K562 (cell line): ENCODE data around the gene PNMA8B. TPM values are rescaled to one million over a fixed set of nuclear protein-coding genes. Genes with fewer than 3 reads are reported as not detected.

Experiments
- ATAC-seq: fragments of 200-7000 bp; cut with Tn5 transposase; 3 replicates; pipeline ENCODE4 v1.9.1; 2020; ENCODE audit warnings: moderate library complexity
- BruUV-seq: library from RNA; stranded (reverse); fragments of 400-500 nt; replicated peaks from 2 replicates; lab custom pipeline; 2021; lab: Mats Ljungman, UMichigan
- CTCF ChIA-PET: fragments of 300-600 bp; formaldehyde crosslinking; extraction: SDS; loops from one replicate; lab custom pipeline; 2021; ENCODE audit warnings: low intra/inter-chr PET ratio; lab: Yijun Ruan, JAX
- POLR2A ChIA-PET: fragments of 300-600, 350-650 bp; sonication (Branson Sonifier 250); formaldehyde crosslinking; extraction: SDS; loops from one replicate; lab custom pipeline; 2021; ENCODE audit warnings: antibody characterized with exemption, inconsistent platforms; lab: Yijun Ruan, JAX
- DNase-seq, 4 experiments: peaks; one replicate each; pipeline versions ENCODE4 v3.0.0 to v3.0.0-alpha.2; 2011 to 2018; ENCODE audit warnings: low spot score in 3 of 4, mixed read lengths in 3 of 4; ENCODE audit errors: extremely low read depth in 1 of 4
- FAIRE-seq: peaks from 2 replicates; lab custom pipeline; 2011; peaks lifted over from hg19 to GRCh38; lab: Jason Lieb, UNC
- H2AFZ ChIP-seq: 2 replicates; pipeline ENCODE4 v1.6.0; 2011; ENCODE audit warnings: low read depth, low read length, control low read depth, inconsistent platforms
- H3K27ac ChIP-seq: fragments of 200-600 bp; 3 replicates; pipeline ENCODE4 v1.8.0; 2011; ENCODE audit warnings: low read depth, mild to moderate bottlenecking, control low read depth, inconsistent platforms, low read length, moderate library complexity, mixed read lengths; ENCODE audit errors: extremely low read depth
- H3K27me3 ChIP-seq, 2 experiments: fragments of 300-600 bp in 1 of 2; 2 replicates in 1 of 2; 3 replicates in 1 of 2; pipeline versions ENCODE4 v1.6.0 to v1.8.0; 2011; ENCODE audit warnings: inconsistent platforms in 2 of 2, low read length in 2 of 2, mild to moderate bottlenecking in 1 of 2, mixed read lengths in 1 of 2, moderate library complexity in 1 of 2; ENCODE audit not compliant: control insufficient read depth in 2 of 2, insufficient read depth in 2 of 2
- H3K36me3 ChIP-seq: fragments of 300-600 bp; 3 replicates; pipeline ENCODE4 v1.8.0; 2011; ENCODE audit warnings: mild to moderate bottlenecking, low read length, inconsistent platforms; ENCODE audit not compliant: control insufficient read depth, insufficient read depth
- H3K4me1 ChIP-seq, 2 experiments: fragments of 200-600 bp in 1 of 2; replicated peaks in 1 of 2; 2 replicates in 1 of 2; 3 replicates in 1 of 2; pipeline versions ENCODE4 v1.5.1 to v1.8.0; 2011; ENCODE audit warnings: inconsistent platforms in 2 of 2, low read length in 2 of 2, mild to moderate bottlenecking in 1 of 2, mixed read lengths in 1 of 2, moderate library complexity in 1 of 2; ENCODE audit not compliant: control insufficient read depth in 2 of 2, insufficient read depth in 2 of 2
- H3K4me2 ChIP-seq: 2 replicates; pipeline ENCODE4 v1.6.1; 2011; ENCODE audit warnings: low read length, control low read depth, inconsistent platforms, mixed read lengths; ENCODE audit not compliant: insufficient read depth
- H3K4me3 ChIP-seq: fragments of 200-600 bp; sonication (generic), shearing (Covaris generic); 2 replicates; pipeline ENCODE4 v1.5.1; 2016; ENCODE audit warnings: control low read depth, inconsistent platforms
- H3K79me2 ChIP-seq: fragments of 200-600 bp; 3 replicates; pipeline ENCODE4 v1.8.0; 2011; ENCODE audit warnings: low read length, inconsistent platforms; ENCODE audit not compliant: control insufficient read depth, insufficient read depth
- H3K9ac ChIP-seq, 2 experiments: 2 replicates each; pipeline versions ENCODE4 v1.6.0 to v1.6.1; 2011; ENCODE audit warnings: low read depth in 2 of 2, low read length in 2 of 2, control low read depth in 1 of 2, inconsistent platforms in 1 of 2, mild to moderate bottlenecking in 1 of 2, mixed read lengths in 1 of 2; ENCODE audit not compliant: insufficient read depth in 1 of 2
- H3K9me1 ChIP-seq: one replicate; pipeline ENCODE4 v1.6.0; 2011; ENCODE audit warnings: inconsistent platforms, mild to moderate bottlenecking, low read length, moderate library complexity; ENCODE audit not compliant: control insufficient read depth, insufficient read depth
- H3K9me3 ChIP-seq: replicated peaks from 2 replicates; pipeline ENCODE4 v1.5.1; 2011; ENCODE audit warnings: low read depth, low read length, inconsistent platforms; ENCODE audit not compliant: control insufficient read depth, insufficient read depth
- H4K20me1 ChIP-seq: replicated peaks from 2 replicates; pipeline ENCODE4 v1.6.1; 2011; ENCODE audit warnings: low read length, inconsistent platforms, mixed read lengths; ENCODE audit not compliant: control insufficient read depth, insufficient read depth
- JUN ChIP-seq, 2 experiments: sonication (generic) in 1 of 2; formaldehyde crosslinking in 1 of 2; IDR thresholded peaks; 2 replicates each; pipeline versions ENCODE4 v1.6.1 to v1.8.0; 2012 to 2022; ENCODE audit warnings: borderline replicate concordance in 2 of 2, mild to moderate bottlenecking in 2 of 2, improper control_type of control experiment in 1 of 2, low read depth in 1 of 2, low read length in 1 of 2, missing genetic modification reagents in 1 of 2
- KAT2B ChIP-seq: IDR thresholded peaks from one replicate; pipeline ENCODE4 v1.6.1; 2012; ENCODE audit warnings: low read depth, mild to moderate bottlenecking, control low read depth, inconsistent platforms, low read length, moderate library complexity
- LARP7 ChIP-seq: fragments of 450-650 bp; IDR thresholded peaks from 2 replicates; pipeline ENCODE4 v1.6.1; 2016
- PHF21A ChIP-seq: fragments of 450-650 bp; IDR thresholded peaks from 2 replicates; pipeline ENCODE4 v1.6.1; 2017; ENCODE audit warnings: low read depth, borderline replicate concordance
- RAD51 ChIP-seq: fragments of 450-650 bp; IDR thresholded peaks from 2 replicates; pipeline ENCODE4 v1.7.1; 2016; ENCODE audit warnings: low read depth, mild to moderate bottlenecking, borderline replicate concordance
- RBFOX2 ChIP-seq: fragments of 200-400 bp; formaldehyde crosslinking; IDR thresholded peaks from 2 replicates; pipeline ENCODE4 v1.6.1; 2017; ENCODE audit warnings: low read depth, mild to moderate bottlenecking, low read length, moderate library complexity
- RBM17 ChIP-seq: fragments of 200-400 bp; formaldehyde crosslinking; IDR thresholded peaks from 2 replicates; pipeline ENCODE4 v1.6.1; 2017; ENCODE audit warnings: low read depth, mild to moderate bottlenecking, low read length, borderline replicate concordance
- RBM22 ChIP-seq: fragments of 200-400 bp; formaldehyde crosslinking; IDR thresholded peaks from 2 replicates; pipeline ENCODE4 v1.6.1; 2018; ENCODE audit warnings: low read length, low read depth; ENCODE audit not compliant: poor library complexity, severe bottlenecking
- SMARCB1 ChIP-seq: IDR thresholded peaks from 2 replicates; pipeline ENCODE4 v1.6.1; 2011; ENCODE audit warnings: improper control_type of control experiment, low read depth; ENCODE audit not compliant: insufficient read length
- SUPT5H ChIP-seq: fragments of 450-650 bp; IDR thresholded peaks from 2 replicates; pipeline ENCODE4 v1.6.1; 2016
- TCF3 ChIP-seq: sonication (generic); formaldehyde crosslinking; IDR thresholded peaks from 2 replicates; pipeline ENCODE4 v1.4.0; 2020; ENCODE audit warnings: mild to moderate bottlenecking, missing genetic modification reagents
- ZC3H4 ChIP-seq: sonication (generic); formaldehyde crosslinking; IDR thresholded peaks from 2 replicates; pipeline ENCODE4 v1.9.0; 2021; ENCODE audit warnings: missing genetic modification reagents, borderline replicate concordance
- ZNF384 ChIP-seq: IDR thresholded peaks from 2 replicates; pipeline ENCODE4 v1.6.1; 2012; ENCODE audit warnings: low read depth, low read length, improper control_type of control experiment
- WGBS: fragments of 100-300 bp; shearing (Covaris generic); methylation state at CpG from one replicate; pipeline ENCODE4 v1.1.6; 2016; ENCODE audit warnings: low coverage, mixed read lengths; ENCODE audit not compliant: insufficient coverage; ENCODE audit errors: missing lambda C conversion rate; 5-methylcytosine and 5-hydroxymethylcytosine counted together
- in situ Hi-C: fragments of 300-500 bp; cut with MboI; formaldehyde crosslinking; loops from 4 replicates; pipeline ENCODE4 v1.15.0; 2018; ENCODE audit warnings: inconsistent platforms, mixed read lengths
- intact Hi-C: fragments of 100-400 bp; cut with micrococcal nuclease; formaldehyde crosslinking; loops from 2 replicates; pipeline ENCODE4 v1.14.2; 2022
- polyA plus RNA-seq, 8 experiments: library from polyadenylated mRNA; depleted of rRNA in 4 of 8; stranded (reverse) in 5 of 8; unstranded in 3 of 8; fragments of >200 nt; fragmentation: Nextera tagmentation in 2 of 8; fragmentation: Illumina TruSeq in 1 of 8; extraction: Ambion mirVana in 2 of 8; extraction: Trizol in 1 of 8; gene quantifications; 2 replicates each; pipeline versions ENCODE4 v1.2.1 to v1.2.3, GENCODE V29; 2011 to 2014; ENCODE audit warnings: inconsistent platforms in 1 of 8, missing spikeins in 1 of 8
- total RNA-seq, 7 experiments: library from RNA; depleted of rRNA in 6 of 7; stranded (reverse); fragments of >200 nt in 6 of 7; fragmentation: Illumina TruSeq in 2 of 7; extraction: Trizol in 2 of 7; gene quantifications; 2 replicates each; pipeline versions ENCODE4 v1.2.1 to v1.2.3, GENCODE V29; 2011 to 2021; ENCODE audit warnings: low replicate concordance in 1 of 7
- TF ChIP-seq, protein P1 (sequence below): fragments of 250-450 bp; sonication (Bioruptor Pico); IDR thresholded peaks from 2 replicates; pipeline ENCODE4 v1.5.0; 2021; ENCODE audit warnings: mild to moderate bottlenecking, moderate library complexity
- TF ChIP-seq, protein P2 (sequence below): IDR thresholded peaks from 2 replicates; pipeline ENCODE4 v1.6.1; 2014; ENCODE audit warnings: antibody characterized with exemption

Gene PNMA8B
- total and polyA plus RNA-seq, 9 of the 15 experiments (the other 6 are each of a cell fraction or from before 2014, with no cell fraction given): not detected

DNA sequence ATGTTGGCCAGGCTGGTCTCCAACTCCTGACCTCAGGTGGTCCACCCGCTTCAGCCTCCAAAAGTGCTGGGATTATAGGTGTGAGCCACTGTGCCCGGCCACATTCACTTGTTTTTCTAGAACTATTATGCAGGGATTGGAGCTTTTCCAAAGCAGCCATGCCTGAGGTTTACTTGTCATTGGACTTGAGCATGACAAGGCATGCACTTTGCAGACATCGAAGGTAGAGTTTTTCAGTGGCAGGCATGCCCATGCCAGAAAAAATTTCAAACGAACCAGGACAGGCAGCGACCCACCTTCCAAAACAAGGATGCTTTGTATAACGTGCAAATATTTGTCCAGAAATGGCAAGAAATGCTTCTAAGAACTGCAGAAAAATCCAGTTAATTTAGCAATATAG, 42.0 kb downstream of the PNMA8B start:
- H3K27ac ChIP-seq: no peak overlapping the region
- H3K9me1 ChIP-seq: no peaks in the 10 kb centered on the region
- ATAC-seq (no peak), FAIRE-seq (no peak)
- CTCF ChIA-PET: no interaction called here
- peaks cover 11 to 13% of the 10 kb centered on the region in 2 experiments; a peak in 4 of 5 replicates for H3K27me3 ChIP-seq
- H4K20me1 ChIP-seq: no peaks in the 10 kb centered on the region
- no peak overlapping the region for H2AFZ ChIP-seq
- TF ChIP-seq PHF21A (no peak), RBFOX2 (no peak), SMARCB1 (no peak), RAD51 (no peak), JUN (IDR thresholded peaks at IDR 0.05; ENCODE audit: borderline replicate concordance, low read depth, low read length) (no peak), JUN (CRISPR knock-in tag; IDR thresholded peaks at IDR 0.05; ENCODE audit: borderline replicate concordance) (no peak), KAT2B (no peak), RBM22 (no peak), LARP7 (no peak), TCF3 (no peak), SUPT5H (no peak), ZNF384 (no peak), RBM17 (no peak), ZC3H4 (CRISPR knock-in tag) (no peak)
- TF ChIP-seq, protein P1, sequence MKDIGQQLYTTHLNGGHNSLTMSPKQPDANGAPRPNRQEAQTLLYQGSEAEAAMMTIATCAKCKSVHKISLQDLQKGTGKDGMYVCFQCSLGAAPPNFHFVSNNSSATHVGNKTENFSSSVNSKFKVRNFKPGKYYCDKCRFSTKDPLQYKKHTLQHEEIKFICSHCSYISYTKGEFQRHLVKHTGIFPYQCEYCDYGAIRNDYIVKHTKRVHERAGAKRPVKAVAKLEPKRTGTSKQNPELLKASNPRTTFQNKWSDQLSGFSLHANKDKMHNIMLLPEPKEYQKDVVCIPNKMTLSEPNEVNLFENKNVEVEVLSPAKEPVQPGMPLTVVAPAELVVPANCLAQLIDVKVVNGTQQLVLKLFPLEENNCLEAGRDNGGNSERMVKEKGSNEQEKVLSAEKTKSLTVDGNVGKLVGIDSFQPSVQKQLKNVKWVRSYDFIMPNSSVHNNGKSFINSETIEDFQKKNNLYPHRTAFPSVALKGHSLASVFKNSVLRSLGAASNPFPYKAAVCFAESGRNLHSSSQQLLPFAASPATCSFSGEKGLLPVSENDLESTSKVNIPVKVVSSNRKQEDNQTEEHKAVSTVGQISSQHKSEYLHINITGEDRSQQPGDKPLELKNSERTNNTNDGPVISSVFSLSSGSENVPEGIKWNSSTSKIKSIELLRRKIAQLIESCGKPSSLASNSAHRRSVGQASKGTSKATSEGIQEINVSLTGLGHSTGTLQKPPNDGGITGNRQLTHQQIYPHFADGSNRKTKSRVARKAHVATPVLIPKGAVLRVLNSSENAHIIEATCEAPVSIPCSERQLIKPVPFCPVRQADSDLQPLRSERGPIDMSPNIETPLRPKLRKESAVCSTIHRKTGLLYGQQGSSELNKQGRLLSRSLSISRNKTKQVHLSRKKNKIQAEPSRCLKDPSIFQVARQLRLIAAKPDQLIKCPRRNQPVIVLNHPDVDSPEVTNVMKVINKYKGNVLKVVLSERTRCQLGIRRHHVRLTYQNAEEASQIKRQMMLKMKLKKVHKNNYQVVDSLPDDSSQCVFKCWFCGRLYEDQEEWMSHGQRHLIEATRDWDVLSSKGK (CRISPR knock-in tag): no peak
- TF ChIP-seq, protein P2, sequence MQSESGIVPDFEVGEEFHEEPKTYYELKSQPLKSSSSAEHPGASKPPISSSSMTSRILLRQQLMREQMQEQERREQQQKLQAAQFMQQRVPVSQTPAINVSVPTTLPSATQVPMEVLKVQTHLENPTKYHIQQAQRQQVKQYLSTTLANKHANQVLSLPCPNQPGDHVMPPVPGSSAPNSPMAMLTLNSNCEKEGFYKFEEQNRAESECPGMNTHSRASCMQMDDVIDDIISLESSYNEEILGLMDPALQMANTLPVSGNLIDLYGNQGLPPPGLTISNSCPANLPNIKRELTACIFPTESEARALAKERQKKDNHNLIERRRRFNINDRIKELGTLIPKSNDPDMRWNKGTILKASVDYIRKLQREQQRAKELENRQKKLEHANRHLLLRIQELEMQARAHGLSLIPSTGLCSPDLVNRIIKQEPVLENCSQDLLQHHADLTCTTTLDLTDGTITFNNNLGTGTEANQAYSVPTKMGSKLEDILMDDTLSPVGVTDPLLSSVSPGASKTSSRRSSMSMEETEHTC: no peak
- TF ChIP-seq, all 486 proteins: peak for 0
- no peaks in the 10 kb centered on the region for H3K4me1 ChIP-seq
- in situ Hi-C loops (no loop called here), intact Hi-C loops (no loop called here)
- 25% methylated on average over 6 of the region's 6 CpGs for WGBS
- H3K4me3 ChIP-seq: no peak overlapping the region
- no peak overlapping the region for H3K4me2 ChIP-seq
- H3K36me3 ChIP-seq: no peaks in the 10 kb centered on the region
- no peak for DNase-seq
- H3K9ac ChIP-seq: no peak overlapping the region
- BruUV-seq: no TSS peak
- no peaks in the 10 kb centered on the region for H3K79me2 ChIP-seq
- peaks cover 2% of the 10 kb centered on the region for H3K9me3 ChIP-seq
- POLR2A ChIA-PET: no interaction called here
